GM18511 (cell line): ENCODE measurements around the gene RAPGEF4.

Experiments
- ATAC-seq: cut with Tn5 transposase; IDR thresholded peaks from one replicate; pipeline ENCODE4 v1.9.1; 2021; ENCODE audit warnings: mild to moderate bottlenecking, moderate library complexity; ENCODE audit not compliant: unreplicated experiment

The RAPGEF4 gene

GRCh38 chr2:172928756-172929155, 193.1 kb downstream of the RAPGEF4 start:
- ATAC-seq, result no peak

DNA sequence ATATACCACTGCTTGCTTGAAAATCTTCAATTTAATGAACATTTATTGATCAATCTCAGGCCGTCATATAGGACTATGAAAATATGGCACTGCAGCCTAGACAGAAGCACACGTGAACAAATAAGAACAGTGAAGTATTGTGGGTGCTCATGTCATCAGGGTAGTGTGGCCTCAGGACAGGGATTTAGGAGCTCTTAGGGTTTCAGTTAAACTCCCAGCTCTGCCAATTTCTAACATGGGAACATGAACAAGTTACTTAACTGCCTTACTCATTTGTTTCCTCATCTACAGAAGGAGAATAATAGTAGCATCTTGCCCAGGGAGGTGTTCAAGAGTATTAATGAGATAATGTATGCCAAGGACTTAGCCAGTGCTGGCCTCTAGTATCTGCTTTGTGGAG, 194.0 kb downstream of the RAPGEF4 start:
- ATAC-seq, result no peak

DNA sequence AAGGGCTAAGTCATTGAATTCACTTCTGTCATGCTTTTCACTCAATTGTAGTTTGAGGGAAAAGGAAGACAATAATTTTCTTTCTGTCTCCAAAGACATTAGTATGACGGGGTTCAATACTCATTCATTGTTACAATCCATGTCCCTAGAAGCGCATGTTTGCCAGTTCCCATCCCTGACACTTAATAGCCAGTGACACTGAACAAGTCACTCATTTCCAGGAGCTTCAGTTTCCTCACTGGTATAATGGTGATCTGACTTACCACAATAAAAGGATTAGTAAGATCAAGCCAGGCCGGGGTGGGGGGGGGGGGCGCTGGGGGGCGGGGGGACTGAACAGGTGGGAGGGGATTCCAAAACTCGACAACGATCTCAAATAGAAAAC, 195.2 kb downstream of the RAPGEF4 start:
- ATAC-seq, result no peak

GRCh38 chr2:172931256-172931894, 195.7 kb downstream of the RAPGEF4 start:
- ATAC-seq, result no peak

DNA sequence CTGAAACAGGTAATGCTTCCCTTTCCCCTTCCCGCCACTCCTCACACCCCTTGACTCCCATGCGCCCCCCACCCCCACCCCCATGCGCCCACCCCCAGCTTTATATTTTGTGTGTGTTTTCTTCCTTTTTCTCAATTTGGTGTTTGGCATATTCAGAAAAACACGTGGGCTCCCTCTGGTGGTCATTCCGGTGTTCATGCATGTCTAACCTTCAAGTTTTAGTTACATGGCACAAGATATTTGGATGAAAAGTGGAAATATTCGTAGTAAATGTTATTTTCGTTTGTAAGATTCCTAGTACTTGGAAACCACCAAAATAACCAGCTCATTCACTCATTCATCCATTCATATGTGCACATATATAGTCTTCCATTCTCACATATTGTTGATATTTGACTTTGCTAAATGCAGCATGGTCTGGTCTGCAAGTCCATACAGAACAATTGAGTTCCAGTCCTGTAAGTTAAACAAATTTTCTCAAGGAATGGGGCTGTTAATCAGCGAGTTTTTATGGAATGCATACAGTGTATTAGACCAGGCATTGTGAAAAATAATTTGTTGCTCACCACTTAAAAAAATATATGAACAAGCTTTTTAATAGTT, 196.4 kb downstream of the RAPGEF4 start:
- no peak for ATAC-seq

DNA sequence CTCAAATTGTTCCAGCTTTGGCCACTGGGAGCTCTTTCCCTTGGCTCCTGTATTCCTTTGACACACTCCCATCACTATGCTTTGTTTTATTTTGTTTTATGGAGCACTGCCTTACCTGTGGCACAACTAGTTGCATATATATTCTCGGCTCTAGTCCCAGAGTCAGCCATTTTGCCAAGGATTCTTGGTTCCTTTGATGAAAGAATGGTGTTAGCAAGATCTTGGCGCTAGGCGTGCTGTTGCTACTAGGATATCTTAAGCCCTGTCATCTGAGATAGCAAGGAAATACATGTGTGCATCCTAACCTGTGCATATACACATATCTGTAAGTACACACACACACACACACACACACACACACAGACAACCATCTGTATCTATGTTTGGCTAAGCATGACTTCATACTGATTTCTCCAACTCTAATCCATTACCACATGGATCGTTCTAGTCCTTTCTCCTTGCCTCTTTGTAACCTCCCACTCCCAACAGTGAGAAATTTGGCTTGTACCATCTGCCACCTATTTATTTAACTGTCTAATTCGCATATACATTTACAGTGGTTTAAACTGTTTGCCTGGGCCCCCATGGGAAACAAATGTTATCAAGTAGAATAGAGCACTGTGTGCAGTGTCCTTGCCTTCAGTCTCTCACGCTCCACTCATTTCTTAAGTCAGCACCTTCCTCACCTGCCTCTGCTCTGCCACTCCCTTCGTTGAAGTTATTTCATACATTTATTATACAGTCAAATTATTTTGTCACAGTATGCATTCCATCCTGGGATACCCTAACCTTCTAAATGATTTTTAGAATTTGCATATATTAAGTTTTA, 202.5 kb downstream of the RAPGEF4 start:
- ATAC-seq, result no peak

- ATAC-seq, result no peak
These were observed 203.2 kb downstream of the RAPGEF4 start for GRCh38 chr2:172938713-172939375.

DNA sequence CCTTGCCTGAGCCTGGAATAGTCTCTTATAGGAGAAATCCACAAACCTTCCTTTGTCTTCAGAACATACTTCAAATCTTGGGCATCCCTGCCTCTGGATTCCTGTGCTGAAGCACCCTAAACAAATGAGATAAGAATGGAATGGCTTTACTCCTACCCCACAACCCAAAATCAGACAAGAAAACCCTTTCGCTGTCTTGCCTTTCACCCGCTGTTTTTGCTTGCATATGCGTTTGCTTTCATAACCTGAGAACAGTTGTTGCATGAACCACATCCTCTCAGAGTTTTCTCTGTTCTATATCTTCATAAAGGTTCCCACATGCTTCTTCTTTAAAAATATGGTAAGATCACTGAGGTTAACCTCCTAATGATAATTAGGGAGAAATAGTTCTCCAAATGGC, 207.9 kb downstream of the RAPGEF4 start:
- no peak for ATAC-seq

GRCh38 chr2:172944022-172944793, 208.6 kb downstream of the RAPGEF4 start:
- ATAC-seq, result no peak

GRCh38 chr2:172944794-172945509, 209.3 kb downstream of the RAPGEF4 start:
- no peak for ATAC-seq

GRCh38 chr2:172945510-172945850, 209.8 kb downstream of the RAPGEF4 start:
- ATAC-seq, result no peak

- no peak for ATAC-seq
These were observed 212.0 kb downstream of the RAPGEF4 start for GRCh38 chr2:172947461-172948153.

DNA sequence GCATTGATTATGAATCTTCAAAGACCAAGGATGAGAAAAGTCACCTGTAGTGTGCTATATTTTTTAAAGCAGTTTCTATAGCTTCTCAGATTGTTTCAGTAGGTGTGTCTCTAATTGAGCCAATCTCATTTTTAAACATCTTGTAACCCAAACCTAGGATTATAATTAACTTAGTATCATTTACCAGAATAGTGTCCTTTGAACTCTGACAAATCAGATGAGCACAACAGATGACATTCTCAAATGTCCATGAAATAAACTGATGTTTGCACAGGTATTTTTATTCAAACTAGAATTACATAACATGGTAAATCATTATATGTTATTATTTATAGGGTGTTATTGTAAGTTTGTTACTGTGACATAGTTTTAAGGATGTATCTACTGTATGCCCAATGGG, 213.9 kb downstream of the RAPGEF4 start:
- no peak for ATAC-seq

GRCh38 chr2:172950565-172950964, 214.9 kb downstream of the RAPGEF4 start:
- no peak for ATAC-seq

DNA sequence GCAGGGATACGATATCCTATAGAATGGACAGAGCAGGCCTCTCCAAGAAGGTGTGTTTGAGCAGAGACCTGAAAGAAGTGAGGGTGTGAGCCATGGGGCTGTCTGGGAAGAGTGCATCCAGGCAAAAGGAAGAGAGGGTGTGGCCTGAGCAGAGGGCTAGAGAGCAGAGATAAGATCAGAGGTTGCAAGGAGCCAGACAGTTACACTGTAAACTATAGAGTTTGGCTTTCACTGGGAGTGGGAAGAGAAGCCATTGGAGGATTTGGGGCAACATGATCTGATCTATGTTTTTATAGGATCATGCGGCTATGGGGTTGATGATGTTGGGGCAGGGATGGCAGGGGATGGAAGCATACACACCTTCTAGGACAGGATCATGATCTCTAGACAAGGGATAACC, 215.9 kb downstream of the RAPGEF4 start:
- ATAC-seq, result no peak

GRCh38 chr2:172953411-172953810, 217.8 kb downstream of the RAPGEF4 start:
- ATAC-seq, result no peak

DNA sequence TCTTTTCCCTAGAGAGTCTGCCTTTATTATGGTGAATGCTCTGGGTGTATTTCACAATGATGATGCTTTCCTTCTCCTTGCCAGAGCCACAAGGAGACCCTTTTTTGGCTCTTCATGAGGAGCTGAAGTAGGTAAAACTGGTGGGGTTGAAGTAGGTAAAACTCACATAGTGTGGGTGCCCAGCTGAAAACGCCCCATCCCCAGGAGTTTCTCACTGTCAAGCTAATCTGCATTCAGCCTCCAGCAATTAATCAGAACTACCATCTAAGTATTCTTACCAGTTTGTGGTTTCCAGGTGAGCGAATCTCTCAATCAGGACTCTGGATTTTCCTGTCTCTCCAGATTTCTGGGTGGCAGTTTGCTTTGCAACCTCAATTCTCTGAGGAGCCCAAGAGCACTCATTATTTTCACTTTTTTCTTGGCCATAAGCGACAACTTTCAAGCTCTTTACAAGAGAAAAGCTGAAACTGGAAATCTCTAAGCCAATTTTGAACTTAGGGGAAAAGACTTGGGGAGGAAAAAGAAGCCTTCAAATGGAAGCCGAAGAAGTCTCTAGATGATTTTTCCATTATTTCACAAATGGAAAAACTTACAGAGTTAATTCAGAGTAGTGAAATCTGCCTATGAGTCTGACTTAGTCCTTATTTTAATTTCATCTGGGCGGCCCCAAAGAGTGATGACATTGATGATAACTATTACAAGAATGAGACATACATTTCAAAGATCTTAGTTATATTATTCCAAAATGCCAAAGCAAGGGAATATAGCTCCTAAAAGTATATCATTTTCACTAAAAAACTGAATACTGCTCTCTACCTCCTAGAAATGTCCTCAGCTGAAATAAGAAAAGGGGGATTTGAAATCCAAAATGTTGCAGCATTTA, 218.6 kb downstream of the RAPGEF4 start:
- no peak for ATAC-seq

GRCh38 chr2:172955587-172955986, 219.9 kb downstream of the RAPGEF4 start:
- no peak for ATAC-seq

DNA sequence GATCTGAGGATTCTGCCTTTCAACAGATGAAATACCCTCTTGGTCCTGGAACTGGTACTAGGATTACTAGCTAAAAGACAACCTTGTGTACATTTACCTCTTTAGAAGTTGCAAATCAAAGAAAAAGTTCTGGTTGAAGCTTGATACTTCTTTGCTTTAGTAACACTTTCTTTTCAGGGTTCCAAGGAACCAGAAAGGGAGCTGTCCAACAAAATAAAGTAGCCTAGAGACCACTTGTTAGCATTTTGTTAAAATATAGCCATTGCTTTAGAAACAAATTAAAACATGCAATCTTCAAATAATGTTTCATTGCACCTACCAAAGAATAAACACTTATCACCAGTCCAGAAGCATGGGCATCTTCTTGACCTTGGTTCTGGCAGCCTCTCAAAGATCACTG, 222.1 kb downstream of the RAPGEF4 start:
- no peak for ATAC-seq
